Neural cell (in vitro differentiated cells): ENCODE data around the gene PDLIM3. TPM values are rescaled to one million over a fixed set of nuclear protein-coding genes. Genes with fewer than 3 reads are reported as not detected.

Source experiments
- H2AFZ ChIP-seq: fragments of 200-600, 300-800 bp; sonication (generic), shearing (Covaris generic); 2 replicates; pipeline ENCODE4 v1.6.0; 2014; ENCODE audit warnings: low read depth, mild to moderate bottlenecking, antibody characterized with exemption, low read length, moderate library complexity
- H3F3A ChIP-seq: fragments of 200-600 bp; shearing (Covaris generic); 2 replicates; pipeline ENCODE4 v1.6.1; 2016; ENCODE audit warnings: mild to moderate bottlenecking, moderate library complexity, mixed read lengths, antibody characterized with exemption, low read length; ENCODE audit not compliant: insufficient read depth, poor library complexity, severe bottlenecking
- H3K27ac ChIP-seq: fragments of 200-600, 300-800 bp; sonication (generic), shearing (Covaris generic); 2 replicates; pipeline ENCODE4 v1.5.1; 2014; ENCODE audit warnings: mild to moderate bottlenecking, low read length, moderate library complexity
- H3K27me3 ChIP-seq: fragments of 300-800, 200-600 bp; sonication (generic), shearing (Covaris generic); 2 replicates; pipeline ENCODE4 v1.6.0; 2014; ENCODE audit warnings: mild to moderate bottlenecking, low read depth, low read length, moderate library complexity; ENCODE audit not compliant: insufficient read depth
- H3K36me3 ChIP-seq: fragments of 300-800, 200-600 bp; sonication (generic), shearing (Covaris generic); 2 replicates; pipeline ENCODE4 v1.5.1; 2014; ENCODE audit warnings: mild to moderate bottlenecking, antibody characterized with exemption, low read length, moderate library complexity; ENCODE audit not compliant: insufficient read depth
- H3K4me2 ChIP-seq: fragments of 300-800, 200-600 bp; sonication (generic), shearing (Covaris generic); 2 replicates; pipeline ENCODE4 v1.6.0; 2014; ENCODE audit warnings: mild to moderate bottlenecking, low read length
- H3K4me3 ChIP-seq: fragments of 300-800, 200-600 bp; sonication (generic), shearing (Covaris generic); 2 replicates; pipeline ENCODE4 v1.5.1; 2014; ENCODE audit warnings: mild to moderate bottlenecking, low read length, moderate library complexity
- H3K79me2 ChIP-seq: fragments of 200-600 bp; shearing (Covaris generic); replicated peaks from 2 replicates; pipeline ENCODE4 v1.6.0; 2014; ENCODE audit warnings: mild to moderate bottlenecking, low read length, moderate library complexity; ENCODE audit not compliant: insufficient read depth
- H3K9ac ChIP-seq: fragments of 300-800, 200-600 bp; sonication (generic), shearing (Covaris generic); 2 replicates; pipeline ENCODE4 v1.6.1; 2016; ENCODE audit warnings: mild to moderate bottlenecking, low read length, mixed read lengths
- H3K9me2 ChIP-seq: fragments of 200-600 bp; shearing (Covaris generic); 2 replicates; pipeline ENCODE4 v1.6.1; 2016; ENCODE audit warnings: mild to moderate bottlenecking, low read length, mixed read lengths; ENCODE audit not compliant: insufficient read depth
- H3K9me3 ChIP-seq: fragments of 200-600, 300-800 bp; sonication (generic), shearing (Covaris generic); 2 replicates; pipeline ENCODE4 v1.6.1; 2016; ENCODE audit warnings: mild to moderate bottlenecking, mixed run types, low read length, moderate library complexity, mixed read lengths
- H4K20me1 ChIP-seq: fragments of 200-600 bp; shearing (Covaris generic); 2 replicates; pipeline ENCODE4 v1.6.1; 2016; ENCODE audit warnings: mild to moderate bottlenecking, mixed run types; ENCODE audit not compliant: insufficient read depth
- EP300 ChIP-seq: fragments of 450-650 bp; conservative IDR thresholded peaks from 2 replicates; pipeline ENCODE4 v1.6.1; 2014; ENCODE audit warnings: antibody characterized with exemption, mild to moderate bottlenecking, moderate library complexity; ENCODE audit not compliant: poor library complexity, severe bottlenecking
- EZH2 ChIP-seq: fragments of 200-600, 300-800 bp; shearing (Covaris generic), sonication (generic); IDR thresholded peaks from 2 replicates; pipeline ENCODE4 v1.6.1; 2014; ENCODE audit warnings: antibody characterized with exemption, low read length, borderline replicate concordance, mild to moderate bottlenecking; ENCODE audit not compliant: insufficient read depth, poor library complexity, severe bottlenecking
- MXI1 ChIP-seq: fragments of 450-650 bp; conservative IDR thresholded peaks from 2 replicates; pipeline ENCODE4 v1.6.1; 2014; ENCODE audit warnings: antibody characterized with exemption, mild to moderate bottlenecking; ENCODE audit not compliant: poor library complexity, severe bottlenecking
- POLR2AphosphoS5 ChIP-seq: IDR thresholded peaks from 2 replicates; pipeline ENCODE4 v1.6.1; 2012
- RAD21 ChIP-seq: fragments of 450-650 bp; conservative IDR thresholded peaks from 2 replicates; pipeline ENCODE4 v1.6.1; 2014; ENCODE audit warnings: antibody characterized with exemption, mild to moderate bottlenecking, moderate library complexity
- SMC3 ChIP-seq: fragments of 450-650 bp; conservative IDR thresholded peaks from 2 replicates; pipeline ENCODE4 v1.6.1; 2014; ENCODE audit warnings: antibody characterized with exemption, mild to moderate bottlenecking, moderate library complexity; ENCODE audit not compliant: poor library complexity
- TAF1 ChIP-seq: IDR thresholded peaks from 2 replicates; pipeline ENCODE4 v1.6.1; 2012; ENCODE audit warnings: low read depth
- polyA plus RNA-seq: library from polyadenylated mRNA; depleted of rRNA; stranded (reverse); fragments of >200 nt; gene quantifications from 2 replicates; pipeline ENCODE4 v1.2.3, GENCODE V29; 2014
- TF ChIP-seq, protein P1 (sequence below): fragments of 450-650 bp; IDR thresholded peaks from 2 replicates; pipeline ENCODE4 v1.5.1; 2014; ENCODE audit warnings: antibody characterized with exemption, mild to moderate bottlenecking, moderate library complexity; ENCODE audit not compliant: poor library complexity, severe bottlenecking
- TF ChIP-seq, protein P2 (sequence below): IDR thresholded peaks from 2 replicates; pipeline ENCODE4 v1.6.1; 2012; ENCODE audit warnings: borderline replicate concordance

The PDLIM3 gene
- polyA plus RNA-seq, 1 donor from 2014 or later = 1.8 TPM

DNA sequence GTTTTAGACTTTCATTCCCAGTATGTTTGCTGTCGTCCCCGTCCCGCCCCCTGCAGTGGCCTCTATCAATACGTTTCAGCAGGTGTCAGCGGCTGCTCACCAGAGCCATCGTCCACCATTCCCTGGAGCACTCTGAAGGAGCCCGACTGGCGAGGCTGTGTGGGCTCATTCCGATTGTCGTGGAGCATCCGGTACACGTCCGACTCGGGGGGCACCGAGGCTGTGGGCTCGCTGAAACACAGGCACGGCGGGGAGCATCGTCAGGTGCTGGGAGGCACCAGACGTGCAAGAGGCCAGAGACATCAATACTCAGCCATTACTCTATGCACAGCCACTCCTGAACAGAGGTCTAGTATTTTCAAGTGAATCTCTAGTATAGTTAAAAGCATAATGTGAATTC lies 28.9 kb downstream of the PDLIM3 start:
- H3K27me3 ChIP-seq = no peaks in the 10 kb centered on the region
- H3K9me2 ChIP-seq = no peaks in the 10 kb centered on the region
- H3K4me2 ChIP-seq = no peak overlapping the region
- no peaks in the 10 kb centered on the region for H3F3A ChIP-seq
- no peak overlapping the region for H3K27ac ChIP-seq
- no peaks in the 10 kb centered on the region for H3K79me2 ChIP-seq
- H3K36me3 ChIP-seq = no peaks in the 10 kb centered on the region
- no peak overlapping the region for H3K4me3 ChIP-seq
- H3K9me3 ChIP-seq = no peaks in the 10 kb centered on the region
- H4K20me1 ChIP-seq = no peaks in the 10 kb centered on the region
- no peak overlapping the region for H2AFZ ChIP-seq
- TF ChIP-seq RAD21 = no peak
- TF ChIP-seq TAF1 = no peak
- TF ChIP-seq EZH2 = no peak
- TF ChIP-seq, protein P1, sequence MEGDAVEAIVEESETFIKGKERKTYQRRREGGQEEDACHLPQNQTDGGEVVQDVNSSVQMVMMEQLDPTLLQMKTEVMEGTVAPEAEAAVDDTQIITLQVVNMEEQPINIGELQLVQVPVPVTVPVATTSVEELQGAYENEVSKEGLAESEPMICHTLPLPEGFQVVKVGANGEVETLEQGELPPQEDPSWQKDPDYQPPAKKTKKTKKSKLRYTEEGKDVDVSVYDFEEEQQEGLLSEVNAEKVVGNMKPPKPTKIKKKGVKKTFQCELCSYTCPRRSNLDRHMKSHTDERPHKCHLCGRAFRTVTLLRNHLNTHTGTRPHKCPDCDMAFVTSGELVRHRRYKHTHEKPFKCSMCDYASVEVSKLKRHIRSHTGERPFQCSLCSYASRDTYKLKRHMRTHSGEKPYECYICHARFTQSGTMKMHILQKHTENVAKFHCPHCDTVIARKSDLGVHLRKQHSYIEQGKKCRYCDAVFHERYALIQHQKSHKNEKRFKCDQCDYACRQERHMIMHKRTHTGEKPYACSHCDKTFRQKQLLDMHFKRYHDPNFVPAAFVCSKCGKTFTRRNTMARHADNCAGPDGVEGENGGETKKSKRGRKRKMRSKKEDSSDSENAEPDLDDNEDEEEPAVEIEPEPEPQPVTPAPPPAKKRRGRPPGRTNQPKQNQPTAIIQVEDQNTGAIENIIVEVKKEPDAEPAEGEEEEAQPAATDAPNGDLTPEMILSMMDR = no peak
- TF ChIP-seq MXI1 = no peak
- TF ChIP-seq, protein P2, sequence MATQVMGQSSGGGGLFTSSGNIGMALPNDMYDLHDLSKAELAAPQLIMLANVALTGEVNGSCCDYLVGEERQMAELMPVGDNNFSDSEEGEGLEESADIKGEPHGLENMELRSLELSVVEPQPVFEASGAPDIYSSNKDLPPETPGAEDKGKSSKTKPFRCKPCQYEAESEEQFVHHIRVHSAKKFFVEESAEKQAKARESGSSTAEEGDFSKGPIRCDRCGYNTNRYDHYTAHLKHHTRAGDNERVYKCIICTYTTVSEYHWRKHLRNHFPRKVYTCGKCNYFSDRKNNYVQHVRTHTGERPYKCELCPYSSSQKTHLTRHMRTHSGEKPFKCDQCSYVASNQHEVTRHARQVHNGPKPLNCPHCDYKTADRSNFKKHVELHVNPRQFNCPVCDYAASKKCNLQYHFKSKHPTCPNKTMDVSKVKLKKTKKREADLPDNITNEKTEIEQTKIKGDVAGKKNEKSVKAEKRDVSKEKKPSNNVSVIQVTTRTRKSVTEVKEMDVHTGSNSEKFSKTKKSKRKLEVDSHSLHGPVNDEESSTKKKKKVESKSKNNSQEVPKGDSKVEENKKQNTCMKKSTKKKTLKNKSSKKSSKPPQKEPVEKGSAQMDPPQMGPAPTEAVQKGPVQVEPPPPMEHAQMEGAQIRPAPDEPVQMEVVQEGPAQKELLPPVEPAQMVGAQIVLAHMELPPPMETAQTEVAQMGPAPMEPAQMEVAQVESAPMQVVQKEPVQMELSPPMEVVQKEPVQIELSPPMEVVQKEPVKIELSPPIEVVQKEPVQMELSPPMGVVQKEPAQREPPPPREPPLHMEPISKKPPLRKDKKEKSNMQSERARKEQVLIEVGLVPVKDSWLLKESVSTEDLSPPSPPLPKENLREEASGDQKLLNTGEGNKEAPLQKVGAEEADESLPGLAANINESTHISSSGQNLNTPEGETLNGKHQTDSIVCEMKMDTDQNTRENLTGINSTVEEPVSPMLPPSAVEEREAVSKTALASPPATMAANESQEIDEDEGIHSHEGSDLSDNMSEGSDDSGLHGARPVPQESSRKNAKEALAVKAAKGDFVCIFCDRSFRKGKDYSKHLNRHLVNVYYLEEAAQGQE = no peak
- TF ChIP-seq EP300 = no peak
- no peak for TF ChIP-seq SMC3
- no peak for TF ChIP-seq POLR2AphosphoS5
- H3K9ac ChIP-seq = no peak overlapping the region

DNA sequence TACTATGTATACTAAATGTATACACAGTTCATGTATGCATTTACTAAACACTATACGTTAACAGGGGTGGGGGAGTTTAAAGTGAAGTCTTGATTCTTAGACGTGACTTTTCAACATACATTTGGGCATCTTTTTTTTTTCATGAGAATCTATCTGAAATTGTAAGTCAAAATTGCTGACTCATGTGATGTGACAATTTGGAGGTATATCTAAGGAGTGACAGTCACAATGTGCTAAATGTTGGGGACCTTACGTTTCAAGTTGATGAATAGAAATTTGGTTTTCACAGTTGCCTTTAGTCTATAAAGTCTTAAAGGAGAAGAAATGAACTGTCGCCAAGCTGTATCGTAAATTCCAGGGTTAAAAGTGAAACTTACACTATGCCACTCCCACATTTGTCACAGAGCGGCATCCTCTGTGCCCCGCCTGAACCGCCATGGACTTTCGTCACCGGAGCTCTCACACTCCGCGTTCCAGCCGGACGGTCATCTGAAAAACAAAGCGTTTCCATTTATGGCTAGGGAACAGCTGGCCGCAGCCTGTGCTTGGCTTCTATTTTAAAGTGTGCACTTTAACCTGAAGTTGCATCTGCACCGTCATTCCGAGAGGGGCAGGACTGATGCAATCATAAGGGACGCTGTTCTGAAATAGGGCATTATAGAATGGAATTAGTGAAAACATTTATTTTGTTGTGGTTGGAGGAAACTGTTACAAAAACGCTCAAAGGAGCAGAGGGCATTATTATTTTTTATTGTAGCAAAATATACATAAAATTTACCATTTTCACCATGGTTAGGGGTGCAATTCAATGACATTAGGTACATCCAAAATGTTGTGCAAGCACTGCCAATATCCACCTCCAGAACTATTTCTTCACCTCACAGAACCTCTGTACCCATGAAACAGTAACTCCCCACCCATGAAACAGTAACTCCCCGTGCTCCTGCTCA lies 30.9 kb downstream of the PDLIM3 start:
- H3K9me3 ChIP-seq = no peaks in the 10 kb centered on the region
- H3K4me2 ChIP-seq = no peak overlapping the region
- no peaks in the 10 kb centered on the region for H3F3A ChIP-seq
- H4K20me1 ChIP-seq = no peaks in the 10 kb centered on the region
- H3K79me2 ChIP-seq = no peaks in the 10 kb centered on the region
- TF ChIP-seq EP300 (no peak), POLR2AphosphoS5 (no peak), EZH2 (no peak), TAF1 (no peak), RAD21 (no peak), MXI1 (no peak), SMC3 (no peak)
- TF ChIP-seq, protein P2 = no peak
- TF ChIP-seq, protein P1 = no peak
- H3K27ac ChIP-seq = no peak overlapping the region
- H3K4me3 ChIP-seq = no peak overlapping the region
- no peak overlapping the region for H3K9ac ChIP-seq
- no peaks in the 10 kb centered on the region for H3K36me3 ChIP-seq
- H3K9me2 ChIP-seq = no peaks in the 10 kb centered on the region
- H3K27me3 ChIP-seq = no peaks in the 10 kb centered on the region
- no peak overlapping the region for H2AFZ ChIP-seq
